Naive thymus-derived CD8-positive, alpha-beta T cell (primary cell): ENCODE data around the gene NAA40. TPM values are rescaled to one million over a fixed set of nuclear protein-coding genes. Genes with fewer than 3 reads are reported as not detected.

Experiments used
- polyA plus RNA-seq, 3 donors: library from polyadenylated mRNA; unstranded; fragments of 300-500 nt; fragmentation: Illumina TruSeq; gene quantifications; one replicate each; pipeline ENCODE4 v1.2.3, GENCODE V29; 2021
- total RNA-seq, 8 experiments: library from RNA in 2 of 8; stranded (reverse) in 2 of 8; gene quantifications; one replicate each; pipeline ENCODE4 v1.2.3 and lab custom pipeline; 2021 to 2026

NAA40 gene
- total and polyA plus RNA-seq, 5 experiments from 2014 or later, result 6.2 to 28.0 (median 14.6) TPM

Other genes with a start within 250 kb of the NAA40 start
- gene ZFTA, start 170.2 kb upstream of the NAA40 start, total RNA-seq, result 1 to 10 TPM; 7.2 to 7.4 TPM
- under 1 TPM; 0.09 to 0.56 (median 0.34) TPM for gene ZFTA, start 170.2 kb upstream of the NAA40 start, polyA plus RNA-seq
- gene SPINDOC, start 125.5 kb upstream of the NAA40 start, total RNA-seq, result 10 to 100 TPM; 11.0 to 13.0 TPM
- under 1 TPM; 0.47 to 0.66 (median 0.49) TPM for gene SPINDOC, start 125.5 kb upstream of the NAA40 start, polyA plus RNA-seq
- gene MARK2, start 99.9 kb upstream of the NAA40 start, total RNA-seq, result 10 to 100 TPM; 64.8 to 74.5 TPM
- gene MARK2, start 99.9 kb upstream of the NAA40 start, polyA plus RNA-seq, result 10 to 100 TPM; 37.0 to 57.0 (median 40.3) TPM
- not detected for gene RCOR2, start 21.8 kb upstream of the NAA40 start, total RNA-seq
- under 1 TPM in 1 of 3 donors, not detected in 2; 0.14 TPM for gene RCOR2, start 21.8 kb upstream of the NAA40 start, polyA plus RNA-seq
- 10 to 100 TPM; 94.9 to 95.2 TPM for gene COX8A, start 35.6 kb downstream of the NAA40 start, total RNA-seq
- 100 to 1,000 TPM; 319 to 428 (median 392) TPM for gene COX8A, start 35.6 kb downstream of the NAA40 start, polyA plus RNA-seq
- gene OTUB1, start 47.4 kb downstream of the NAA40 start, total RNA-seq, result 10 to 100 TPM; 69.6 to 75.8 TPM
- 100 to 1,000 TPM; 109 to 121 (median 115) TPM for gene OTUB1, start 47.4 kb downstream of the NAA40 start, polyA plus RNA-seq
- not detected for gene FLRT1, start 96.9 kb downstream of the NAA40 start, total RNA-seq
- not detected for gene FLRT1, start 96.9 kb downstream of the NAA40 start, polyA plus RNA-seq
- 10 to 100 TPM; 10.8 to 14.4 TPM for gene MACROD1, start 227.1 kb downstream of the NAA40 start, total RNA-seq
- 10 to 100 TPM in 2 of 3 donors, 1 to 10 TPM in 1; 7.3 to 14.4 (median 10.7) TPM for gene MACROD1, start 227.1 kb downstream of the NAA40 start, polyA plus RNA-seq
- gene STIP1, start 247.2 kb downstream of the NAA40 start, total RNA-seq, result 100 to 1,000 TPM; 110 to 114 TPM
- gene STIP1, start 247.2 kb downstream of the NAA40 start, polyA plus RNA-seq, result 100 to 1,000 TPM in 1 of 3 donors, 10 to 100 TPM in 2; 59.4 to 132 (median 66.2) TPM